IPS-20b (cell line): Measurements from ENCODE around the gene SCGB1C1.
"Not testable (repeated sequence)": the region's sequence is repeated elsewhere in the genome, so short reads cannot be mapped to it uniquely, and the experiment has no call there.

Experiments used
- H3K27ac ChIP-seq: one replicate; pipeline ENCODE4 v1.5.1; 2013; ENCODE audit warnings: low read length
- H3K27me3 ChIP-seq: 2 replicates; pipeline ENCODE4 v1.6.1; 2013; ENCODE audit warnings: mild to moderate bottlenecking, low read length, inconsistent platforms; ENCODE audit not compliant: insufficient read depth
- H3K36me3 ChIP-seq: 2 replicates; pipeline ENCODE4 v1.6.1; 2013; ENCODE audit warnings: low read depth, mild to moderate bottlenecking, inconsistent platforms, low read length, moderate library complexity; ENCODE audit not compliant: insufficient read depth
- H3K4me1 ChIP-seq: 2 replicates; pipeline ENCODE4 v1.6.1; 2013; ENCODE audit warnings: mild to moderate bottlenecking, control low read depth, inconsistent platforms, low read length, moderate library complexity; ENCODE audit not compliant: insufficient read depth
- H3K4me3 ChIP-seq: 2 replicates; pipeline ENCODE4 v1.5.1; 2013; ENCODE audit warnings: mild to moderate bottlenecking, low read length, inconsistent platforms
- H3K9ac ChIP-seq: 2 replicates; pipeline ENCODE4 v1.6.1; 2013; ENCODE audit warnings: low read depth, mild to moderate bottlenecking, inconsistent platforms, low read length, moderate library complexity
- H3K9me3 ChIP-seq: 2 replicates; pipeline ENCODE4 v1.6.1; 2013; ENCODE audit warnings: mild to moderate bottlenecking, low read depth, low read length, inconsistent platforms; ENCODE audit not compliant: insufficient read depth

The SCGB1C1 gene

GRCh38 chr11:192674-193128 is at the start of gene SCGB1C1:
Gene SCGB1C1, plus strand, starts transcription at chr11:193078. Its CDS starts 22 bp downstream, at chr11:193100.
- H3K9me3 ChIP-seq, H3K36me3 ChIP-seq, H3K4me3 ChIP-seq, H3K27ac ChIP-seq, H3K27me3 ChIP-seq, H3K4me1 ChIP-seq, H3K9ac ChIP-seq: not testable (repeated sequence)

GRCh38 chr11:180242-180641 is 12.6 kb upstream of the SCGB1C1 start:
- not testable (repeated sequence) for H3K27me3 ChIP-seq, H3K9ac ChIP-seq, H3K4me1 ChIP-seq, H3K27ac ChIP-seq, H3K36me3 ChIP-seq, H3K9me3 ChIP-seq, H3K4me3 ChIP-seq

GRCh38 chr11:189200-189783 is 3.6 kb upstream of the SCGB1C1 start:
- H3K9ac ChIP-seq, H3K4me1 ChIP-seq, H3K4me3 ChIP-seq, H3K27me3 ChIP-seq, H3K9me3 ChIP-seq, H3K27ac ChIP-seq, H3K36me3 ChIP-seq: not testable (repeated sequence)

- H3K9ac ChIP-seq, H3K27ac ChIP-seq, H3K4me1 ChIP-seq, H3K36me3 ChIP-seq, H3K9me3 ChIP-seq, H3K4me3 ChIP-seq, H3K27me3 ChIP-seq: not testable (repeated sequence)
Measured at GRCh38 chr11:189843-190311, 3.0 kb upstream of the SCGB1C1 start.

GRCh38 chr11:190546-190945 is 2.3 kb upstream of the SCGB1C1 start:
- not testable (repeated sequence) for H3K4me3 ChIP-seq, H3K9ac ChIP-seq, H3K27ac ChIP-seq, H3K27me3 ChIP-seq, H3K9me3 ChIP-seq, H3K36me3 ChIP-seq, H3K4me1 ChIP-seq

- H3K4me1 ChIP-seq, H3K36me3 ChIP-seq, H3K4me3 ChIP-seq, H3K9me3 ChIP-seq, H3K27me3 ChIP-seq, H3K9ac ChIP-seq, H3K27ac ChIP-seq: not testable (repeated sequence)
Measured at GRCh38 chr11:191490-192478, 1.1 kb upstream of the SCGB1C1 start.

- H3K9me3 ChIP-seq, H3K9ac ChIP-seq, H3K36me3 ChIP-seq, H3K27ac ChIP-seq, H3K4me3 ChIP-seq, H3K27me3 ChIP-seq, H3K4me1 ChIP-seq: not testable (repeated sequence)
Measured at GRCh38 chr11:193481-193880, 603 bp downstream of the SCGB1C1 start.

- Histone ChIP-seq H3K9me3 (no peaks in the 10 kb centered on the region), H3K27me3 (no peaks in the 10 kb centered on the region), H3K27ac (no peak overlapping the region), H3K9ac (no peak overlapping the region), H3K36me3 (no peaks in the 10 kb centered on the region), H3K4me1 (no peaks in the 10 kb centered on the region), H3K4me3 (no peak overlapping the region)
Measured at GRCh38 chr11:196786-197731, 4.2 kb downstream of the SCGB1C1 start.

- no peaks in the 10 kb centered on the region for H3K9me3 ChIP-seq
- no peak overlapping the region for H3K9ac ChIP-seq
- H3K4me3 ChIP-seq, result no peak overlapping the region
- no peak overlapping the region for H3K27ac ChIP-seq
- no peaks in the 10 kb centered on the region for H3K27me3 ChIP-seq
- no peaks in the 10 kb centered on the region for H3K36me3 ChIP-seq
- no peaks in the 10 kb centered on the region for H3K4me1 ChIP-seq
Measured at GRCh38 chr11:197741-198235, 4.9 kb downstream of the SCGB1C1 start.

- H3K27me3 ChIP-seq, result no peaks in the 10 kb centered on the region
- no peak overlapping the region for H3K9ac ChIP-seq
- H3K9me3 ChIP-seq, result no peaks in the 10 kb centered on the region
- no peaks in the 10 kb centered on the region for H3K36me3 ChIP-seq
- no peak overlapping the region for H3K4me3 ChIP-seq
- H3K27ac ChIP-seq, result no peak overlapping the region
- H3K4me1 ChIP-seq, result no peaks in the 10 kb centered on the region
Measured at GRCh38 chr11:198236-198806, 5.4 kb downstream of the SCGB1C1 start.

- H3K27ac ChIP-seq, result no peak overlapping the region
- no peak overlapping the region for H3K4me3 ChIP-seq
- H3K27me3 ChIP-seq, result no peaks in the 10 kb centered on the region
- no peaks in the 10 kb centered on the region for H3K4me1 ChIP-seq
- H3K36me3 ChIP-seq, result no peaks in the 10 kb centered on the region
- no peaks in the 10 kb centered on the region for H3K9me3 ChIP-seq
- no peak overlapping the region for H3K9ac ChIP-seq
Measured at GRCh38 chr11:199004-199581, 6.2 kb downstream of the SCGB1C1 start.
